ENCODE data around the gene DDX4. TPM values are rescaled to one million over a fixed set of nuclear protein-coding genes. Genes with fewer than 3 reads are reported as not detected.

The DDX4 gene
- total RNA-seq, 1 experiment from 2014 or later: not detected

DNA sequence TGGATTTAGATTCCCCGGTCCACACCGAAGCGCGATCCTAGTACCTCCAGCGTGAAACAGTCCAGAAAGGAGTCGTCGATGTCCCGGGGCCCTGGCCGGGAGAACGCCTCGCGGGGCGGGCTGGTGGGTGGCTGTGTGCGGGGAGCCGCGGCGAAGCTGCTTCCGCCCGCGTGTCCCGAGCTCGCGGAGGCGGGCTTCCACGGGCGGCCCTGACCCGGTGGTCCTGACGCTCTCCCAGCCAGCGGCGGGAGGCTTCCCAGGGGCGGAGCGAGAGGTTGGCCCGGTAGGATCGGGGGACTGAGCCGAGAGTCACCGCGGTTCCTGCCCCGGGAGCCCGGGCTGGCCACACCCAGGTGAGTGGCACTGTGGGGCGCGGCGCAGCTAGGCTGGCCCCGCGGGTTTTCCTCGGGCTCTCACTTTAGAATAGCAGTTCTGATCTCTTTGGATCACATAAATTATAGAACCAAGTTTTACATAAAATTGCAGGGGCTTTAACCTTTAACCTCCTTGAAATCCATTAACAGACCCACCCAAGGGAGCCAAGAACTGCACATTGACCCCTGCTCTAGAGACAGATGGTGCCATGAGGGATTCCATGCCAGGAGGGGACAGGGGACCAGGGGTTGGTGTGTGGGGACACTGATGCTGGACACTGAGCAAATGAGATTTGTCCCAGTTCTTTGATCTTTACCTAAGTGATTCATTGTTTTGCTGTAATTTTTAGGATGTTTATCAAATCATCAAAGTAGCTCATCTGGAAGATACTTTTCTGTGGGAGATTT lies 84.1 kb downstream of the DDX4 start:
- no peaks in the 10 kb centered on the region for H3K36me3 ChIP-seq (ENCODE audit: control insufficient read depth in 1 of 2, insufficient read depth in 2 of 2, low read length in 2 of 2)
- H4K20me1 ChIP-seq (ENCODE audit: insufficient read depth): no peaks in the 10 kb centered on the region
- no TSS peak for BruUV-seq (replicated peaks)
- H2AFZ ChIP-seq (ENCODE audit: low read depth, low read length, poor library complexity, severe bottlenecking): no peak overlapping the region
- H3K4me3 ChIP-seq (replicated peaks in 1 of 2; ENCODE audit: low read depth in 1 of 2, low read length in 2 of 2): no peak overlapping the region
- H3K9me2 ChIP-seq (ENCODE audit: insufficient read depth): no peaks in the 10 kb centered on the region
- no peak for TF ChIP-seq EZH2 (IDR thresholded peaks at IDR 0.05)
- TF ChIP-seq SRF (IDR thresholded peaks at IDR 0.05; ENCODE audit: low read depth): no peak
- TF ChIP-seq RAD21 (IDR thresholded peaks at IDR 0.05; ENCODE audit: low read depth): no peak
- TF ChIP-seq ZNF274 (IDR thresholded peaks at IDR 0.05; ENCODE audit: low read depth, low read length): no peak
- no peak for TF ChIP-seq MAX (IDR thresholded peaks at IDR 0.05)
- DNase-seq (ENCODE audit: low read depth, low spot score) (no peak), ATAC-seq (no peak)
- ChIA-PET POLR2A (no interaction called here), CTCF (no interaction called here), RAD21 (ENCODE audit: low non-redundant PET in 1 of 2, low total read pairs in 2 of 2, uncharacterized antibody in 2 of 2, unreplicated experiment in 2 of 2) (no interaction called here)
- no peaks in the 10 kb centered on the region for H3K27me3 ChIP-seq (ENCODE audit: insufficient read depth, low read length)
- H3K4me2 ChIP-seq (ENCODE audit: low read length): no peak overlapping the region
- H3K9ac ChIP-seq (ENCODE audit: low read length): no peak overlapping the region
- no peaks in the 10 kb centered on the region for H3K79me2 ChIP-seq (ENCODE audit: insufficient read depth, low read length)
- no peaks in the 10 kb centered on the region for H3K9me3 ChIP-seq (ENCODE audit: control insufficient read depth in 1 of 2, insufficient read depth in 1 of 2, low read depth in 1 of 2, low read length in 2 of 2)
- H3K4me1 ChIP-seq (ENCODE audit: control insufficient read depth in 1 of 2, insufficient read depth in 2 of 2, low read length in 2 of 2): no peaks in the 10 kb centered on the region
- H3K27ac ChIP-seq (ENCODE audit: low read depth, low read length): no peak overlapping the region
- intact Hi-C loops (cut with micrococcal nuclease): no loop called here

GRCh38 chr5:55823151-55823796 lies 85.4 kb downstream of the DDX4 start:
- Histone ChIP-seq H3K79me2 (ENCODE audit: insufficient read depth, low read length) (no peaks in the 10 kb centered on the region), H3K36me3 (ENCODE audit: control insufficient read depth in 1 of 2, insufficient read depth in 2 of 2, low read length in 2 of 2) (no peaks in the 10 kb centered on the region), H4K20me1 (ENCODE audit: insufficient read depth) (no peaks in the 10 kb centered on the region), H3K4me2 (ENCODE audit: low read length) (no peak overlapping the region), H2AFZ (ENCODE audit: low read depth, low read length, poor library complexity, severe bottlenecking) (no peak overlapping the region), H3K9me2 (ENCODE audit: insufficient read depth) (no peaks in the 10 kb centered on the region), H3K27ac (ENCODE audit: low read depth, low read length) (no peak overlapping the region), H3K9ac (ENCODE audit: low read length) (no peak overlapping the region), H3K4me1 (ENCODE audit: control insufficient read depth in 1 of 2, insufficient read depth in 2 of 2, low read length in 2 of 2) (no peaks in the 10 kb centered on the region), H3K27me3 (ENCODE audit: insufficient read depth, low read length) (no peaks in the 10 kb centered on the region), H3K9me3 (ENCODE audit: control insufficient read depth in 1 of 2, insufficient read depth in 1 of 2, low read depth in 1 of 2, low read length in 2 of 2) (no peaks in the 10 kb centered on the region), H3K4me3 (replicated peaks in 1 of 2; ENCODE audit: low read depth in 1 of 2, low read length in 2 of 2) (no peak overlapping the region)
- intact Hi-C loops (cut with micrococcal nuclease): no loop called here
- no peak for DNase-seq (ENCODE audit: low read depth, low spot score)
- POLR2A ChIA-PET: no interaction called here
- RAD21 ChIA-PET (ENCODE audit: low non-redundant PET in 1 of 2, low total read pairs in 2 of 2, uncharacterized antibody in 2 of 2, unreplicated experiment in 2 of 2): no interaction called here
- no peak for ATAC-seq
- BruUV-seq (replicated peaks): no TSS peak
- CTCF ChIA-PET: no interaction called here
- no peak for TF ChIP-seq ZNF274 (IDR thresholded peaks at IDR 0.05; ENCODE audit: low read depth, low read length)
- no peak for TF ChIP-seq SIN3A (IDR thresholded peaks at IDR 0.05; ENCODE audit: low read depth)
- TF ChIP-seq POLR2AphosphoS5 (IDR thresholded peaks at IDR 0.05; ENCODE audit: low read depth, low read length): no peak
- TF ChIP-seq EZH2 (IDR thresholded peaks at IDR 0.05): no peak
- TF ChIP-seq ELF1 (IDR thresholded peaks at IDR 0.05; ENCODE audit: borderline replicate concordance, low read depth): no peak
- TF ChIP-seq FOSL1 (IDR thresholded peaks at IDR 0.05; ENCODE audit: low read depth): no peak
- no peak for TF ChIP-seq SRF (IDR thresholded peaks at IDR 0.05; ENCODE audit: low read depth)
- TF ChIP-seq ZBTB33 (IDR thresholded peaks at IDR 0.05; ENCODE audit: extremely low read depth, insufficient replicate concordance, low read length): no peak
- no peak for TF ChIP-seq ATF3 (IDR thresholded peaks at IDR 0.05)
- no peak for TF ChIP-seq YY1 (IDR thresholded peaks at IDR 0.05; ENCODE audit: extremely low read depth, insufficient replicate concordance, low read depth, low read length)
- no peak for TF ChIP-seq MAX (IDR thresholded peaks at IDR 0.05)

Data from HCT116 (cell line).